Mesenchymal stem cell (in vitro differentiated cells and primary cell): ENCODE results near the gene FCGBP.
A peak's percentile ranks its signal among the peaks of the same experiment; 100 is the strongest.

Experiments used
- DNase-seq: peaks from one replicate; pipeline ENCODE4 v3.0.0-alpha.2; 2013
- H2AFZ ChIP-seq: one replicate; pipeline ENCODE4 v1.6.1; 2013; ENCODE audit warnings: low read depth, mild to moderate bottlenecking, control low read depth, inconsistent platforms, low read length, moderate library complexity
- H2AK5ac ChIP-seq: 2 replicates; pipeline ENCODE4 v1.6.1; 2013; ENCODE audit warnings: low read length, moderate library complexity, mild to moderate bottlenecking, inconsistent platforms; ENCODE audit not compliant: severe bottlenecking
- H2BK120ac ChIP-seq: one replicate; pipeline ENCODE4 v1.6.1; 2013; ENCODE audit warnings: low read depth, mild to moderate bottlenecking, inconsistent platforms, low read length, moderate library complexity
- H2BK12ac ChIP-seq, 2 experiments: one replicate each; pipeline ENCODE4 v1.6.1; 2013; ENCODE audit warnings: inconsistent platforms in 2 of 2, low read length in 2 of 2, mild to moderate bottlenecking in 2 of 2, moderate library complexity in 2 of 2, control low read depth in 1 of 2
- H2BK15ac ChIP-seq: one replicate; pipeline ENCODE4 v1.6.1; 2013; ENCODE audit warnings: mild to moderate bottlenecking, low read depth, inconsistent platforms; ENCODE audit not compliant: poor library complexity, severe bottlenecking
- H2BK5ac ChIP-seq: 2 replicates; pipeline ENCODE4 v1.6.1; 2013; ENCODE audit warnings: low read depth, mild to moderate bottlenecking, low read length, control low read depth, inconsistent platforms; ENCODE audit not compliant: poor library complexity, severe bottlenecking
- H3K14ac ChIP-seq, 2 experiments: one replicate each; pipeline ENCODE4 v1.6.1; 2013; ENCODE audit warnings: inconsistent platforms in 2 of 2, low read length in 2 of 2, control low read depth in 1 of 2, mild to moderate bottlenecking in 1 of 2, moderate library complexity in 1 of 2
- H3K18ac ChIP-seq, 2 experiments: one replicate each; pipeline ENCODE4 v1.6.1; 2013; ENCODE audit warnings: inconsistent platforms in 2 of 2, low read length in 2 of 2, control low read depth in 1 of 2, low read depth in 1 of 2, mild to moderate bottlenecking in 1 of 2
- H3K23ac ChIP-seq, 2 experiments: one replicate each; pipeline ENCODE4 v1.6.1; 2013; ENCODE audit warnings: inconsistent platforms in 2 of 2, low read length in 2 of 2, mild to moderate bottlenecking in 2 of 2, moderate library complexity in 2 of 2, control low read depth in 1 of 2
- H3K27ac ChIP-seq: 2 replicates; pipeline ENCODE4 v1.5.1; 2013; ENCODE audit warnings: mild to moderate bottlenecking, moderate library complexity, low read length, control low read depth, inconsistent platforms; ENCODE audit not compliant: poor library complexity, severe bottlenecking
- H3K27me3 ChIP-seq, 2 experiments: 2 replicates each; pipeline versions ENCODE4 v1.6.1 to v1.7.0; 2013; ENCODE audit warnings: low read length in 2 of 2, mild to moderate bottlenecking in 2 of 2, moderate library complexity in 2 of 2, control low read depth in 1 of 2, inconsistent platforms in 1 of 2; ENCODE audit not compliant: control insufficient read depth in 1 of 2, insufficient read depth in 1 of 2
- H3K36me3 ChIP-seq, 2 experiments: 2 replicates each; pipeline versions ENCODE4 v1.6.1 to v1.7.0; 2013; ENCODE audit warnings: low read length in 2 of 2, control low read depth in 1 of 2, inconsistent platforms in 1 of 2, low read depth in 1 of 2, mild to moderate bottlenecking in 1 of 2; ENCODE audit not compliant: insufficient read depth in 2 of 2, control insufficient read depth in 1 of 2
- H3K4ac ChIP-seq, 2 experiments: one replicate each; pipeline ENCODE4 v1.6.1; 2013; ENCODE audit warnings: inconsistent platforms in 2 of 2, low read length in 2 of 2, mild to moderate bottlenecking in 2 of 2, moderate library complexity in 2 of 2, control low read depth in 1 of 2, low read depth in 1 of 2
- H3K4me1 ChIP-seq: 2 replicates; pipeline ENCODE4 v1.6.1; 2013; ENCODE audit warnings: low read depth, low read length, control low read depth; ENCODE audit not compliant: control insufficient read depth, insufficient read depth
- H3K4me2 ChIP-seq: 2 replicates; pipeline ENCODE4 v1.6.1; 2013; ENCODE audit warnings: low read length, mild to moderate bottlenecking, inconsistent platforms; ENCODE audit not compliant: poor library complexity, severe bottlenecking
- H3K4me3 ChIP-seq, 2 experiments: 2 replicates each; pipeline versions ENCODE4 v1.5.1 to v1.7.0; 2013; ENCODE audit warnings: low read length in 2 of 2, mild to moderate bottlenecking in 2 of 2, control low read depth in 1 of 2, low read depth in 1 of 2; ENCODE audit not compliant: insufficient read depth in 1 of 2
- H3K79me1 ChIP-seq: replicated peaks from 2 replicates; pipeline ENCODE4 v1.6.1; 2013; ENCODE audit warnings: mild to moderate bottlenecking, control low read depth, low read length, inconsistent platforms; ENCODE audit not compliant: poor library complexity, severe bottlenecking
- H3K9ac ChIP-seq: 2 replicates; pipeline ENCODE4 v1.7.0; 2013; ENCODE audit warnings: mild to moderate bottlenecking, low read length, moderate library complexity
- H3K9me3 ChIP-seq: 2 replicates; pipeline ENCODE4 v1.7.0; 2013; ENCODE audit warnings: mild to moderate bottlenecking, low read length; ENCODE audit not compliant: control insufficient read depth
- H4K8ac ChIP-seq: one replicate; pipeline ENCODE4 v1.6.1; 2013; ENCODE audit warnings: inconsistent platforms, mild to moderate bottlenecking, low read length, moderate library complexity
- H4K91ac ChIP-seq: one replicate; pipeline ENCODE4 v1.6.1; 2013; ENCODE audit warnings: mild to moderate bottlenecking, low read length, inconsistent platforms
- WGBS: methylation state at CpG from one replicate; pipeline ENCODE4 v1.1.7; 2013; ENCODE audit warnings: mixed read lengths; 5-methylcytosine and 5-hydroxymethylcytosine counted together

Gene FCGBP

DNA sequence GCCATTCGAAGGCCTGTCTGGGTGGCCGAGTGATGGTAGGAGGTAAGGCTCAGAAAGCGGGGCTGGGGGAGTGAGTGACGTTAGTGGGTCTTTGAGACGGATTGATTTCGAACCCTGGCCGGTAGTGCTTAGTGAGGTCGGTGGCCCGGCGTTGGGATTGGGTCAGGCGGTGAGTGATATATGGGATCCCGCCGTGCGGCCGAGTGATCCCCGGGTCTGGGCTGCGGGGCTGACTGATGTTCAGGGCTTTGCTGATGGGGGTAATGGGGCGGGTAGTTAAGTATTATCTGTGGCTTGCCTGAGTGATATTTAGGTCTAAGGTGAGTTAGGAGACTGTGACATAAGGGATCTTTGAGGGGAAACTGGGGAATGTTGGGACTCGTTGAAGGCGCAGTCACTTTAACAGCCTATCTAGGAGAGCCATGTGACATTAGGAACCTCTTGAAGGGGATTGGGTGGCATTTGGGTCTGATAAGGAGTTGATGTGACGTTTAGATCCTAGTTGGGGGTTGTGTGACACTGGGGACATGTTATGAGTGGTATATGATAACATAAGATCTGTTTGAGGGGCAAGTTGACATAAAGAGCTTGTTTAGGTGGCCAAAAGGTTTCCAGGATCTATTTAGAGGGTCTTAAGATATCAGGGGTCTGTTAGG lies 37.1 kb upstream of the FCGBP start:
- peaks cover 11% of the 10 kb centered on the region for H3K4me1 ChIP-seq
- peak overlapping the region; percentile 93 for H3K4me2 ChIP-seq
- H3K36me3 ChIP-seq = peaks cover 23 to 40% of the 10 kb centered on the region in 2 experiments
- H4K91ac ChIP-seq = no peak overlapping the region
- no peak overlapping the region for H2BK120ac ChIP-seq
- H3K23ac ChIP-seq = no peak overlapping the region
- no peak overlapping the region for H2BK5ac ChIP-seq
- no peaks in the 10 kb centered on the region for H3K9me3 ChIP-seq
- no peaks in the 10 kb centered on the region for H3K27me3 ChIP-seq
- peak overlapping the region in 1 of 2 experiments; percentile 78 for H3K4ac ChIP-seq
- no peak overlapping the region for H3K27ac ChIP-seq
- H3K4me3 ChIP-seq = peak overlapping the region; percentile 74 to 94
- peak overlapping the region in 1 of 2 experiments; percentile 72 for H3K14ac ChIP-seq
- peak overlapping the region; percentile 37 for H2AK5ac ChIP-seq
- peak overlapping the region; percentile 35 for H4K8ac ChIP-seq
- DNase-seq = peak; percentile 14
- under 1% methylated on average over 21 of the region's 21 CpGs for WGBS
- H2BK15ac ChIP-seq = no peak overlapping the region
- H2BK12ac ChIP-seq = no peak overlapping the region
- peaks cover 15% of the 10 kb centered on the region for H3K79me1 ChIP-seq
- H3K9ac ChIP-seq = peak overlapping the region; percentile 100
- no peak overlapping the region for H2AFZ ChIP-seq
- H3K18ac ChIP-seq = peak overlapping the region in 1 of 2 experiments; percentile 80

DNA sequence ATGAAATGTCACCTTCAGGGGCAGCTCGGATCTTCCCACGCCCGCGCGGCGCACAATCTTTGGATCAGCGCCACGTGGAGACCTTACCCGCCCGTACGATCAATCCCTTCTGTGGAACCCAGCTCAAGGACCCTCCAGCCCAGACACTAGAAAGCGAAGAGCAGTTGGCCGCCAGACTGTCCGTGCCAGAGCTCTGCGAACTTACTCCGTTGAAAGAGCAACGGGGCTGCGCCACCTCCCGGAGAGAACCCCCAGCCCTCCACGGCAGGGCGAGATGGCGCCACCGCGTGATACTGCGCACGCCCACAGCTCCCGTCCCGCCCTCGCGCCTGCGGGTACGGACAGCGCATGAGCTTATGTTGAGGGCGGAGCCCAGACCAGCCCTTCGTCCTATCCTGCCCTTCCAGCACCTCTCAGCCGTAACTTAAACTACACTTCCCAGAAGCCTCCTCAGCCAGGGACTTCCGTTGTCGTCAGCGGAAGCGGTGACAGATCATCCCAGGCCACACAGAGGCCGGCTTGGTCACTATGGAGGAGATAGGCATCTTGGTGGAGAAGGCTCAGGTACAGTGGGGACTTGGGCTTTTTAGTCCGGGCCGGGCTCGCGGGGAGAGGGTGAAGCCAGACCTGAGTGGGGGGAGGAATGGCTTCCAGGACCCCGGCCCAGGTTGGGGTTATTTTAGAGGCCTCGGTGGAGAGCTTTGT lies 36.4 kb upstream of the FCGBP start, which contains the start of gene PSMC4:
Gene PSMC4 (plus strand): TSS at position 491 of the 705 bp plus-strand sequence. CDS start 38 bp downstream, at position 529.
- peak within 1 kb of the TSS; percentile 85 for H4K8ac ChIP-seq
- no peaks in the 10 kb centered on the region for H3K27me3 ChIP-seq
- peak within 1 kb of the TSS; percentile 57 to 78 for H3K4ac ChIP-seq
- peak within 1 kb of the TSS; percentile 37 for H2AK5ac ChIP-seq
- peaks cover 11% of the 10 kb centered on the region for H3K4me1 ChIP-seq
- H3K79me1 ChIP-seq = peaks cover 15% of the 10 kb centered on the region
- peak within 1 kb of the TSS; percentile 39 for H2BK120ac ChIP-seq
- no peak within 1 kb of the TSS for H2BK15ac ChIP-seq
- H2AFZ ChIP-seq = peak within 1 kb of the TSS; percentile 68
- WGBS = under 1% methylated on average over 37 of the region's 47 CpGs
- peak within 1 kb of the TSS; percentile 93 for H3K4me2 ChIP-seq
- peak within 1 kb of the TSS; percentile 85 for H3K18ac ChIP-seq
- peak within 1 kb of the TSS; percentile 47 for H4K91ac ChIP-seq
- DNase-seq = peak; percentile 99
- peak within 1 kb of the TSS in 1 of 2 experiments; percentile 34 for H3K23ac ChIP-seq
- peak within 1 kb of the TSS; percentile 25 for H2BK5ac ChIP-seq
- H3K4me3 ChIP-seq = peak within 1 kb of the TSS; percentile 74 to 94
- peak within 1 kb of the TSS in 1 of 2 experiments; percentile 76 for H3K14ac ChIP-seq
- peak within 1 kb of the TSS; percentile 100 for H3K9ac ChIP-seq
- H2BK12ac ChIP-seq = peak within 1 kb of the TSS in 1 of 2 experiments; percentile 12
- H3K9me3 ChIP-seq = no peaks in the 10 kb centered on the region
- H3K27ac ChIP-seq = peak within 1 kb of the TSS; percentile 75
- H3K36me3 ChIP-seq = peaks cover 23 to 39% of the 10 kb centered on the region in 2 experiments

- Histone ChIP-seq H3K4me1 (peaks cover 11% of the 10 kb centered on the region), H3K4ac (peak overlapping the region; percentile 57 to 74), H3K79me1 (peaks cover 13% of the 10 kb centered on the region), H4K8ac (peak overlapping the region; percentile 85), H2BK5ac (peak overlapping the region; percentile 25), H2BK15ac (no peak overlapping the region), H3K14ac (peak overlapping the region in 1 of 2 experiments; percentile 76), H2AFZ (peak overlapping the region; percentile 68), H3K4me2 (peak overlapping the region; percentile 75), H2AK5ac (no peak overlapping the region), H3K23ac (peak overlapping the region in 1 of 2 experiments; percentile 34), H3K9me3 (no peaks in the 10 kb centered on the region), H2BK120ac (peak overlapping the region; percentile 39), H3K27me3 (no peaks in the 10 kb centered on the region), H3K36me3 (peaks cover 23 to 34% of the 10 kb centered on the region in 2 experiments), H3K9ac (peak overlapping the region; percentile 100), H4K91ac (peak overlapping the region; percentile 47), H3K4me3 (peak overlapping the region; percentile 65 to 94), H2BK12ac (peak overlapping the region in 1 of 2 experiments; percentile 12), H3K18ac (peak overlapping the region; percentile 85), H3K27ac (peak overlapping the region; percentile 75)
- WGBS = 24% methylated on average over 11 of the region's 11 CpGs
- no peak for DNase-seq
These were observed 35.9 kb upstream of the FCGBP start for GRCh38 chr19:39970425-39970674.
